GM19025 (cell line): ENCODE data around the gene NXPH1.

Source experiments
- ATAC-seq: cut with Tn5 transposase; IDR thresholded peaks from one replicate; pipeline ENCODE4 v1.9.1; 2021; ENCODE audit warnings: mild to moderate bottlenecking, low read depth, moderate library complexity; ENCODE audit not compliant: unreplicated experiment

The NXPH1 gene

DNA sequence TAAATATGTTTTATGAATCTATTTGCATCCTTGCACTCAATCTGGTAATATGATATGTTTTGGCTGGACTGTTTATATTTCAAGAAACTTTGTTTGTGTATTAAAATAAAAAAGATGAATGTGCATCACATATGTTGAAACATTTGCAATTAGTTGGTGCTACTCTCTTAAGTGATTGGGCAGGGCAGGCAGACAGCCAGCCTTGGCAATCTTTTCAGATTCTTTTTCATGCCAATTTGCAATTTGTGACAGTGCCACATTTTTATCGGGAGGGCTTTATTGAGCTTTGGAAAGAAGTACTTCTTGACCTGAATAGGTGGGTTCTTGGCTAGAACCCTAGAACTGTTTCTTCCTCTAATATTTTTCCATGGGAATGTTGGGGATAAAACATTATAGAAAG is 152.2 kb downstream of the NXPH1 start:
- no peak for ATAC-seq

DNA sequence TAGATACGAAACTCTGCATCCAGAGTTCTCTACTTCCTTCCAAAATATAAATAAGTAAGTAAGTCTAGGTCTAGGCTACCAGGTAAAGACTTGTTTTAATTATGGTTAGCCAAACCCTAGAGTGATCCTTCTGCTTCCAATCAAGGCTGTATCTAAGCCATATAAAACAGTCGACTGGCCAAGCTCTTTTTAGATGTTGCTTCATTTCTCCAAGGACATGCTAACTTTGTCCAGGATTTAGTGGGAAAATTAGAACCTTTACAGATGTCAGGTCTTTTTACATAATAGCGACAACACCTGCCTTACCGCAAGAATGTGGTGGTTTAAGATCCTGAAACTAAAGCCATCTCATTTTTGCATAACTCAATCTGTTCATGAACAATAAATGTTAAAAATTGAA is 156.8 kb downstream of the NXPH1 start:
- ATAC-seq, result no peak

- no peak for ATAC-seq
Observed at GRCh38 chr7:8590791-8591190, 157.4 kb downstream of the NXPH1 start.

GRCh38 chr7:8591289-8591688 is 157.9 kb downstream of the NXPH1 start:
- no peak for ATAC-seq

GRCh38 chr7:8592167-8592566 is 158.8 kb downstream of the NXPH1 start:
- ATAC-seq, result no peak

GRCh38 chr7:8594115-8594514 is 160.7 kb downstream of the NXPH1 start:
- ATAC-seq, result no peak

DNA sequence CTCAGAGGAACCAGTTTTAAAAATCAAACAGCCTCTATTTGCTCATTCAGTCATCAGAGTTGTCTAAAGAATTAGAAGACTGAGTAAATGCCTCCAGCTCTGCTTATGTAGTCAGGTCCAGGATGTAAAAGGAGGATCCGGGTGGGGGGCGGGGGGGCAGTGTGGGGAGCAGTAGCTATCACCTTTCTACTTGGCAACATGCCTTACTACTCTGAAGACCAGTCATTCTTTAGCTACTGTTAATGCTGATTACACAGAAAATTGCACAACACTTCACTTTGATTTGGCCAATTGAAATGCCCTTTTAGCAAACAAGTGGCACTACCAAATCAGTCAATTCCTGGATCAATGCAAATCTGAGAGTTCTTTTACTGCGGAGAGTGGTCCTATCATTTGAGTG is 164.2 kb downstream of the NXPH1 start:
- no peak for ATAC-seq

GRCh38 chr7:8601121-8601520 is 167.7 kb downstream of the NXPH1 start:
- ATAC-seq, result no peak

DNA sequence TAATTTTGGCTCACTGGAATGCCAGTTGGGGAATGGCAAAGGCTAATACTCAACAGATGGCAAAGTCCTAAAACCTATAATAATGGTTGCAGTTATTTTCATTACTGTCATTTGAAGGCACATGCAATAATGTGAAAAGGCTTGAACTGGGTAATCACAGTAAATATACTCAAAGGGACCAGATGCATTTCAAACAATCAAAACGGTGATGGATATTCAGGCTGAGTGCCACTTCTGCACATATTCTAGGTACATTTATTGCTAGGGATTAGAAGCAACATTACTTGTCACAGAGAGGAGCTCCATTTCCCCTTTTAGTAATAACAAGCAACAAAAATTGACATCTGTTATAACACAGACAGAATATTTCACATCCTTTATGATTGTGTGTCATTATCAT is 171.8 kb downstream of the NXPH1 start:
- no peak for ATAC-seq

DNA sequence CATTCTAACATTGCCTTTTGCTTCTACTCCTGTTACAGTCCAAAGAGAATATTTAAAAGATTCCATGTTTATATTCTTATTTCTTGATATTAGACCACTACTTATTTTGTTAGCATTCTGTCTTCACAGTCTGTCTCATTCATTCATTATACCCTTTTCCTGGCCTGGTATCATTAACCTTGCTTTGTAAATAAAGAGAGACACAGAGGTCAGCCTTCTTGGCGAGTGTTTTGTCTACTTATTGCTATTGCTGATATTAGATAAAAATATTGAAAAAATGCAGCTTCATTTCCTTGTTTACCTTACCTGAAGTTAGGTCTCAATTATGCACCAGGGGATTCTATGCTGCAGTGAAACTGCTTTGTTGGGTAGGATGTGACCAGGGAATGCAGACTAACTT is 179.2 kb downstream of the NXPH1 start:
- no peak for ATAC-seq

- ATAC-seq, result no peak
Observed at GRCh38 chr7:8613191-8613590, 179.8 kb downstream of the NXPH1 start.

DNA sequence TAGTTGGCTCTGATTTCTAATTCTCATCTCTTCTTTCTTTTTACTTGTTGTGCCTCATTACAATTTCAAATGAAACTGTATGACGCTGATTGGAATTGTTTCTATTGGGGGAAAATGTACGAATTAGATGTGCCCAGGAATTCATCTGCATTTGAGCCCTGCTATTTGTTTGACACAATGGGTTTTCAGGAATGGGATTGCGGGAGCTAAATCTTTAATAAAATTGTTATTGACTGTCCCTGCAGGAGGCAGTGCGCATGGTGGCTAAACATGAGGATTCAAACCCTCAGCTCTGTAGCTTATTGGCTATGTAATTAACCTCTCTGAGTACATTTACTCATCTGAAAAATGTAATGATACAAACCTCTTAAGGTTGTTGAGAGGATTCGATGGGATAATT is 181.6 kb downstream of the NXPH1 start:
- no peak for ATAC-seq

- no peak for ATAC-seq
Observed at GRCh38 chr7:8618441-8619070, 185.1 kb downstream of the NXPH1 start.

GRCh38 chr7:8620169-8620568 is 186.8 kb downstream of the NXPH1 start:
- ATAC-seq, result no peak

- ATAC-seq, result no peak
Observed at GRCh38 chr7:8625612-8626011, 192.2 kb downstream of the NXPH1 start.

DNA sequence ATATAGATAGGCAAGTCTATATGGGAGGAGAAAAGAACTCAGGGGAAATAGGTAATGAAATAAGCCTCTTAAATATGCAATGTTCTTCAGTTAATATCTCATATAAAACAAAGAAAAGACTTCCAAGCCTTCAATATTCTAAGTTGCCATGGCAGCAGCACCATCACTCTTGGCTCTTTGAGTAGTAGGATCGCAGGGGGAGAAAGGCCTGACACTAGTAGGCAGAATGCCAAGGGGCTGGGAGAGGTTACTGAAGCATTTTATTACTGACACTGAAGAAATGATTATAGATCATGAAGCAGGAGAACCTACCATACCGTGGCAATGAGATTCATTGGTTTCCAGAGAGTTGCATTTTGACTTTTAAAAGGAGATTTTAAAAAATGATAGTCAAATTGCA is 193.9 kb downstream of the NXPH1 start:
- ATAC-seq, result no peak

DNA sequence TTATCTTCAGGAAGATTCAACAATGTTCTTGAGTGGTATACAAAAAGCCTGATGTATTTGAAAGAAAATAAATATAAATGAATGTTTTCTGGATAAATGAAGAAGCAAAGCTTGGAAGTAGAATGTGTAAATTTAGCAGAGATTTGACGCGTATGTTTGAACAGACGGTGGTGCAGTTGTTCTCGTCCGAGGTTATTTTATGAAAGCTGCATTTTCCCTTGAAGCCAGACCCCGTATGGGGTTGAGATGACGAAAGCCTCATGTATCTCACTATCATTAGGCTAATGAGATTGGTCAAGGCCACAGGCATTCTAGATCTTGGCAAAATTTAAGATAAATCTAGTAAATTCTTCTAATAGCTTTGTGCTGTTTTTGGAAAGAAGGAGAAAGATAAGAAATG is 195.2 kb downstream of the NXPH1 start:
- no peak for ATAC-seq

GRCh38 chr7:8629504-8629903 is 196.1 kb downstream of the NXPH1 start:
- ATAC-seq, result no peak

- ATAC-seq, result no peak
Observed at GRCh38 chr7:8637322-8637721, 203.9 kb downstream of the NXPH1 start.

DNA sequence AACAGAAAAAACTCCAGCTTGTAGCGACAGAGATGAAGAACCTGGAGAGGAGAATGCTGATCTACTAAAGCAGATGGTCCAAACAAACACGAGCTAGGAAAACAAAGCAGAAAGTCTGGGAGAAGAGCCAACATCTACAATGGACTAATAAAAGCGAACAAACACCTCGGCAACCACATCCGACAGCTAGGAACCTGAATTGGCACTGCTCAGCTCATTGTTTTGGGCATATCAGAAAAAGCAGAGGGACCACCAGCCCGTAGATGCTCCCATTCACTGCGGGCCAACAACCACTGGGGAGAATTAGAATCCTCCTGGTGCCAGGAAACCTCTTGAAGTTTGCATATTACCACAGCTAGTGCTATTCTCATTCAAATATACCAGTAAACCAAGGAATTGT is 204.7 kb downstream of the NXPH1 start:
- no peak for ATAC-seq

DNA sequence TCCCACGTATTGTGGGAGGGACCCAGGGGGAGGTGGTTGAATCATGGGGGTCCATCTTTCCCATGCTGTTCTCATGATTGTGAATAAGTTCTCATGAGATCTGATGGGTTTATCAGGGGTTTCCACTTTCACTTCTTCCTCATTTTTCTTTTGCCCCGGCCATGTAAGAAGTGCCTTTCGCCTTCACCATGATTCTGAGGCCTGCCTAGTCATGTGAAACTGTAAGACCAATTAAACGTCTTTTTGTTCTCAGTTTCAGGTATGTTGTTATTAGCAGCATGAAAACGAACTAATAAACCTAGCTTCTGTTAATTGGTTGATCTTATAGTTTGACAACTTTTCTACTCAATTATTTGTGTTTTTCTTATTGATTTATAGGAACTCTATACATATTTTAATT is 206.3 kb downstream of the NXPH1 start:
- ATAC-seq, result no peak

DNA sequence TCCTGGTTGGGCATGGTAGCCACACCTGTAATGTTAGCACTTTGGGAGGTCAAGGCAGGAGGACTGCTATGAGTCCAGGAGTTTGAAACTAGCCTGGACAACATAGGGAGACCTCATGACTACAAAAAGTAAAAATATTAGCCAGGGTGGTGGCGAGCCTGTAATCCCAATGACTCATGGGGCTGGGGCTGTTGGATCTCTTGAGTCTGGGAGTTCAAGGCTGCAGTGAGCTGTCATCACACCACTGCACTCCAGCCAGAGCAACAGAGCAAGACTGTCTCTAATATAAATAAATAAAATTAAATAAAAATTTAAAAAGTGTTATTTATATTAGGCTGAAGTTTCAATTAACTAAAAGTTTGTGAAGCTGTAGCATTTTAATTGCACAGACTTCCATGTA is 207.3 kb downstream of the NXPH1 start:
- no peak for ATAC-seq
